ENCODE measurements around the gene HOXC11. TPM values are rescaled to one million over a fixed set of nuclear protein-coding genes. Genes with fewer than 3 reads are reported as not detected.

HOXC11 gene
- 0.38 to 0.57 TPM (median 0.44 TPM) in 5 replicates for total RNA-seq (2022; extraction: Qiagen RNA extraction; ENCODE audit: low read depth)

DNA sequence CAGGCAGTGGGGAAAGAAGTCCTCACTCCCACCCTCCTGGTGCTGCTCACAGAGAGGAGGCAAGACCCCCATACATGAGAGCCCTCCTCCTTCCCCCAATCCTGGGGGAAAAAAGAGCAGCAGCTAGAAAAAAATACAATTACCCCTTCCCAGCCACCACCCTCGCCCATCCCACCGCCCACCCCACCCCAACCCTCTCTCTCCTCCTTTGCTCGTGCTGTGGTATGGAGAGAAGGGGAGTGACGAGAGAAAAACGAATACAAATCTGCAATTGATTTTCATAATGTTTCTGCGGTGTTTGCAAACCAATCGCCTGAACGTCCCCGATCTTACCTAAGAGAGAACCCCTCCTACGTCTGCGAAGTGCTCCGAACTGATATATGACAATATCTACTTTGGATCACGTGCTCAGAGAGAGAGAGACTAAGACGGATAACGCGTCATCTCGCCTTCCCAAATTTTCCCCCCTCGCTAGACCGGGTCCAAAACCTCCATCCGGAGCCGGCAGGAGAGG, at the start of gene HOXC11:
Gene HOXC11, plus strand, starts transcription at position 405 of the 514 bp plus-strand sequence. CDS start 116 bp downstream, outside the sequence.

DNA sequence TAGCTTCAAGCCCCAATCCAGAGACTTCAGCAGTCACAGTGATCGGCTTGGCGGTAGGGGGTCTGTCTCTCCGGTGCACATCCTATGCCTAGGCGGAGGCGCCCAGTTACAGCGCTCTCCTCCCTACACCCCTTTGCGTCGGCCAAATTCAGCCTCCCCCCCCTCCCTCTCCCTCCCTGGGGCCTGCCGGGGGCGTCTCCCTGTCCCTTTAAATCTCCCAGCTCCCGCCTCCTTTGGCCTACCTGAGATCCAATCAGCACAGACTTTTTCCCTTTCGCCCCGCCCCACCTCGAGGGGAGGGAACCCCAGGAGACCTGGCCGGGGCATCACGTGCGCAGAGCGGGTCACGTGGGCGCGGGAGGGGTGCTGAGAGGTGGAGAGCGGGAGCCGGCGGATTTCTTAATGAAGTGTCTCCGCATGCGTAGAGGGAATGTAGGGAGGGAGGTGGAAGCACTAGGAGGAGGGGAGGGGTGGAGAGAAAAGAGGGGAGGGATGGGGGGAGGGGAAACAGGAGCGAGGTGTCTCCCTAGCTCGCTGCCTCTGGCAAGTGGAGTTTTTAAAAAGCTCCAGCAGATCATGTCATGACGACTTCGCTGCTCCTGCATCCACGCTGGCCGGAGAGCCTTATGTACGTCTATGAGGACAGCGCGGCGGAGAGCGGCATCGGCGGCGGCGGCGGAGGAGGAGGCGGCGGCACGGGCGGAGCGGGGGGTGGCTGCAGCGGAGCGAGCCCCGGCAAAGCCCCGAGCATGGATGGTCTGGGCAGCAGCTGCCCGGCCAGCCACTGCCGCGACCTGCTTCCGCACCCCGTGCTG, 34.4 kb upstream of the HOXC11 start, which contains the start of gene HOXC13:
Gene HOXC13, plus strand, starts transcription at position 506 of the 815 bp plus-strand sequence. Its CDS starts 76 bp downstream, at position 582.

DNA sequence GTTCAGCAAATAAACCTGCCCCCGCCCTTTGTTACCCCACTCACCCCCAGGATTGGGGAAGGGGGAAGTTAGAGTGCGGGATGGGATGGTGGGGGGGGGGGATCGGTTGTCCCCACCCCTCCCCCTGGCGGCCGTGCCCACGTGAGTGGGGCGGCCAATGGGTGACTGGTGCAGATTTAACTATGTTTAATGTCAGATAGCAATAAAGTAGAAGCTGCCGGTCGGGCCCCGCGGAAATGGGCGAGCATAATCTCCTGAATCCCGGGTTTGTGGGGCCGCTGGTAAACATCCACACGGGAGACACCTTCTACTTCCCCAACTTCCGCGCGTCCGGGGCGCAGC, 18.3 kb upstream of the HOXC11 start, which contains the start of gene HOXC12:
Gene HOXC12, plus strand, starts transcription at position 210 of the 342 bp plus-strand sequence. Its CDS starts 27 bp downstream, at position 237.

DNA sequence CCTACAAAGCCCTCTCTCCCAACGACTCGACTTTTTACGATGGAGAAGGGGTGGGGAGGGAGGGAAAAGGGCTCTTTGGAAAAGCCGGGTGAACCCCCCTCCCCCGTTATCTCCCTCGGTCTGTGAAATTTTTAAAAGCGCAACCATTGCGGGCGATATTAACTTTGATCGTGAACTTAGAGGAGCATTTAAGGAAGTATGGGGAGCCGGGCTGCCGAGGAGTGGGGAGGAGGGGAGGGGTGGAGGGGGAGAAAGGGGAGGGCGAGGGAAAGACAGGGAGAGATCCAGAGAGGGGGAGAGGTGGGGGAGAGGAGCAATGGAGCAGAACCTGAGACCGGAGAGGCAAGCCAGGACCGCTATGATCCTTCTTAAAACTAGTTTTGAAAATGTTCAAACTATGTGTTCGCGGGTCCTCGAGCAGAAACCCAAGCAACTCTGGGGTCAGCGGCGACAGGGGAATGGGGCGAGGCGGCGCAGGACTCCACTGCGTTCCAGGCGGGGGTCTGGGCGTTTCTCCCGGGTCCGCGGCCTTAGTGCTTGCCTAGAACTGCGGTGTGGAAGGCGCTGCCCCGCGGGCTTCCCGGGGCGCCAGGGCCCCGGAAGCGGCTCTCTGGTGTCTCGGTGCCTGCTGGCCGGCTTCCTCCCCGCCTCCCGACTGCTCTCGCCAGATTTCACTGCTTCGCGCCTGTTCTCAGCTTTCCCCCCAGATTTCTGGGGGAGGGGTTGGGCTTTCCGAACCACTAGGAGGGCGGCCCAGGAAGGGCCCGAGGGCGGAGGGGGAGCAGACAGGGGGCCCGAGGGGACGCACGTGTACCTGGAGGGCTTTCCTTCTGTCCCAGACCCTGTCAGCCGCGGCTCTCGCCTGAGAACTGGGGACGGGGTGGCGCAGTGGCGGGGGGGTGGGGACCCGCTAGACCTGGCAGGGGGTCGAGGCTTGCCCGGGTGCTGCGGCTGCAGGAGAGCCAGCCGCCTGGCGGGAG, 1.4 kb downstream of the HOXC11 start, which contains the start of gene HOTAIR:
Gene HOTAIR, minus strand, starts transcription at position 871 of the 980 bp plus-strand sequence.

DNA sequence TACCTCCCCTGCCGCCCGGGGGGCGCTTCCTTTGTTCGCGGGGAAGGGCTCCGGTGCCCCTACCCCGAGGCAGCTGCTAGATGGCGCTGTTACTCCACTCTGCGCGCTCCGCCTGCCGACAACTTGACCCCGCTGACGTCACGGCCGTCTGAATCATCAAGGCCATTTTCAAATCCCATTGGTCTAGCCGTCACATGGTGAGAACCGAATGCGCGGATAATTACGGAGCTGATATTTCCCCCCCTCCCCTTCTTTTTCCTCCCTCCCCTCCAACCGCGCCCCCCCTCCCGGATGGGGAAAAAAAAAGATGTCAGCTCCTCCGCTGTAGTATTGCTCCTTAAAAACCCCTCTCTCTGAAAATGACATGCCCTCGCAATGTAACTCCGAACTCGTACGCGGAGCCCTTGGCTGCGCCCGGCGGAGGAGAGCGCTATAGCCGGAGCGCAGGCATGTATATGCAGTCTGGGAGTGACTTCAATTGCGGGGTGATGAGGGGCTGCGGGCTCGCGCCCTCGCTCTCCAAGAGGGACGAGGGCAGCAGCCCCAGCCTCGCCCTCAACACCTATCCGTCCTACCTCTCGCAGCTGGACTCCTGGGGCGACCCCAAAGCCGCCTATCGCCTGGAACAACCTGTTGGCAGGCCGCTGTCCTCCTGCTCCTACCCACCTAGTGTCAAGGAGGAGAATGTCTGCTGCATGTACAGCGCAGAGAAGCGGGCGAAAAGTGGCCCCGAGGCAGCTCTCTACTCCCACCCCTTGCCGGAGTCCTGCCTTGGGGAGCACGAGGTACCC, 12.2 kb downstream of the HOXC11 start, which contains the start of gene HOXC10:
Gene HOXC10, plus strand, starts transcription at position 246 of the 791 bp plus-strand sequence. Its CDS starts 114 bp downstream, at position 360.

DNA sequence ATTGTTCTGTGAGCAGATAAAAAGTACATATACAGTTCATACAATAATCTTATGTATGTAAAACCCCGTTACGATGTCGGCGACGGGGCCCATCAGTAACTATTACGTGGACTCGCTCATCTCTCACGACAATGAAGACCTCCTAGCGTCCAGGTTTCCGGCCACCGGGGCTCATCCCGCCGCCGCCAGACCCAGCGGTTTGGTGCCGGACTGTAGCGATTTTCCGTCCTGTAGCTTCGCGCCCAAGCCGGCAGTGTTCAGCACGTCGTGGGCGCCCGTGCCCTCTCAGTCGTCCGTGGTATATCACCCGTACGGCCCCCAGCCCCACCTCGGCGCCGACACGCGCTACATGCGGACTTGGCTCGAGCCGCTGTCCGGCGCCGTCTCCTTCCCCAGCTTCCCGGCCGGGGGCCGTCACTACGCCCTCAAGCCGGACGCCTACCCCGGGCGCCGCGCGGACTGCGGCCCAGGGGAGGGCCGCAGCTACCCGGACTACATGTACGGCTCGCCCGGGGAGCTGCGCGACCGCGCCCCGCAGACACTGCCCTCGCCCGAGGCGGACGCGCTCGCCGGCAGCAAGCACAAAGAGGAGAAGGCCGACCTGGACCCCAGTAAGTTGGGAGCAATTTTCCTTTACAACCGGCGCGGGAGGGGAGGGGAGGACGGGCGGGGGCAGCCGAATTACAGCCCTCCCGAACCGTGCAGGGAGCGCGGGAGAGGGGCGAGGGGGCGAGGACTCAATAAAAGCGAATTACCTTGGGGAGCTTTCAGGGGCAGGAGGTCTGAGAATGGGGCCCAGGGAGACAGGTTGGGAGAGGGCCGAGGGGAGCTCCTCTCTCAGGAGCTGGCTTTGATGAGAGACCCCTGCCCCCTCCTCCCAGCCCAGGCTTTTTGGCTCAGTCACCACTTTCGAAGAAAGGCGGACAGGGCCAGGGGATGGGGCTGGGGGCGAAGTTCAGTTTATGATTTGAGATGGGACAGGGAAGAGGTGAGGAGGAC, 27.5 kb downstream of the HOXC11 start, which contains the start of gene HOXC9:
Gene HOXC9, plus strand, starts transcription at position 46 of the 999 bp plus-strand sequence. Its CDS starts 28 bp downstream, at position 74.

Other genes with a start within 250 kb of the HOXC11 start
- 19.3 to 25.6 TPM (median 21.0 TPM) in 5 replicates for gene CALCOCO1, start 245.7 kb upstream of the HOXC11 start, total RNA-seq (2022; extraction: Qiagen RNA extraction; ENCODE audit: low read depth)
- gene CISTR, start 221.1 kb upstream of the HOXC11 start, total RNA-seq (2022; extraction: Qiagen RNA extraction; ENCODE audit: low read depth), result not detected in 5 replicates
- gene HOXC13, start 34.3 kb upstream of the HOXC11 start, total RNA-seq (2022; extraction: Qiagen RNA extraction; ENCODE audit: low read depth), result 7.5 to 12.4 TPM (median 8.7 TPM) in 5 replicates
- not detected in 5 replicates for gene HOXC12, start 18.2 kb upstream of the HOXC11 start, total RNA-seq (2022; extraction: Qiagen RNA extraction; ENCODE audit: low read depth)
- 0.16 to 0.24 TPM (median 0.18 TPM) in 3 of 5 replicates, not detected in the others for gene HOTAIR, start 1.8 kb downstream of the HOXC11 start, total RNA-seq (2022; extraction: Qiagen RNA extraction; ENCODE audit: low read depth)
- gene HOXC10, start 12.0 kb downstream of the HOXC11 start, total RNA-seq (2022; extraction: Qiagen RNA extraction; ENCODE audit: low read depth), result 2.2 to 3.1 TPM (median 2.8 TPM) in 5 replicates
- gene HOXC9, start 27.0 kb downstream of the HOXC11 start, total RNA-seq (2022; extraction: Qiagen RNA extraction; ENCODE audit: low read depth), result 10.6 to 13.6 TPM (median 12.5 TPM) in 5 replicates
- 4.3 to 5.9 TPM (median 5.3 TPM) in 5 replicates for gene HOXC8, start 35.9 kb downstream of the HOXC11 start, total RNA-seq (2022; extraction: Qiagen RNA extraction; ENCODE audit: low read depth)
- gene HOXC6, start 55.3 kb downstream of the HOXC11 start, total RNA-seq (2022; extraction: Qiagen RNA extraction; ENCODE audit: low read depth), result 3.8 to 4.9 TPM (median 4.6 TPM) in 5 replicates
- gene HOXC5, start 59.9 kb downstream of the HOXC11 start, total RNA-seq (2022; extraction: Qiagen RNA extraction; ENCODE audit: low read depth), result 0.50 to 1.2 TPM (median 1.0 TPM) in 5 replicates
- gene HOXC4, start 80.7 kb downstream of the HOXC11 start, total RNA-seq (2022; extraction: Qiagen RNA extraction; ENCODE audit: low read depth), result 2.4 to 4.2 TPM (median 4.0 TPM) in 5 replicates
- 24.1 to 34.5 TPM (median 34.3 TPM) in 5 replicates for gene SMUG1, start 215.9 kb downstream of the HOXC11 start, total RNA-seq (2022; extraction: Qiagen RNA extraction; ENCODE audit: low read depth)